ENCODE data around the gene FOXC2.
"Not testable (repeated sequence)": the region's sequence is repeated elsewhere in the genome, so short reads cannot be mapped to it uniquely, and the experiment has no call there.

FOXC2 gene

DNA sequence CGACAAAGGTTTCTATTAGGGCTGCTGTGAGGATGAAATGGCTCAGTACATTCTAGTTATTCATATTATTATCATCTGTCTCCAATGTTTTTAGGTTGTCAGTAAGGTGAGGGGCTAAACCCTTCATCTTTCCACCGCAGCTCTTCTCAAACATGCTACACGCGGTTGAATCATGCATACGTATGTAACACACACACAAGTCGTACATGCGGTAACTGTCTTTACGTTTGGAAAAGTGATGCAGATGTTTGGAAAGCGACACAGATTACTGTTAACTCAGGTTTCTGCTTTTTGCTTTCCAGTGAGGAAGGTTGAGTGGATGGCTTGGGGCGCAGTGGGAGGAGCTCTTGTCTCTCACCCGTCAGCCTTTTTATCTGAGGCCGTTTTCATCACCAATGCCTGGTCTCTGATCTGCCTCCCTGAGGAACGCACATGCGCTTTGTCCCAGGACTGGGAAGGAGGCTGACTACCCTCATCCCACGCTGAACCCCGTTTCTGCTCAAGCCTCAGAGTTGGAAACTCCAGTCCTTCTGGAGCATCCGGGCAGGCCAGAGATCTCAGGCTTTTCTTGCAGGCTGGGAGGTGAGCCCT lies 8.6 kb downstream of the FOXC2 start:
- DNase-seq = no peak

DNA sequence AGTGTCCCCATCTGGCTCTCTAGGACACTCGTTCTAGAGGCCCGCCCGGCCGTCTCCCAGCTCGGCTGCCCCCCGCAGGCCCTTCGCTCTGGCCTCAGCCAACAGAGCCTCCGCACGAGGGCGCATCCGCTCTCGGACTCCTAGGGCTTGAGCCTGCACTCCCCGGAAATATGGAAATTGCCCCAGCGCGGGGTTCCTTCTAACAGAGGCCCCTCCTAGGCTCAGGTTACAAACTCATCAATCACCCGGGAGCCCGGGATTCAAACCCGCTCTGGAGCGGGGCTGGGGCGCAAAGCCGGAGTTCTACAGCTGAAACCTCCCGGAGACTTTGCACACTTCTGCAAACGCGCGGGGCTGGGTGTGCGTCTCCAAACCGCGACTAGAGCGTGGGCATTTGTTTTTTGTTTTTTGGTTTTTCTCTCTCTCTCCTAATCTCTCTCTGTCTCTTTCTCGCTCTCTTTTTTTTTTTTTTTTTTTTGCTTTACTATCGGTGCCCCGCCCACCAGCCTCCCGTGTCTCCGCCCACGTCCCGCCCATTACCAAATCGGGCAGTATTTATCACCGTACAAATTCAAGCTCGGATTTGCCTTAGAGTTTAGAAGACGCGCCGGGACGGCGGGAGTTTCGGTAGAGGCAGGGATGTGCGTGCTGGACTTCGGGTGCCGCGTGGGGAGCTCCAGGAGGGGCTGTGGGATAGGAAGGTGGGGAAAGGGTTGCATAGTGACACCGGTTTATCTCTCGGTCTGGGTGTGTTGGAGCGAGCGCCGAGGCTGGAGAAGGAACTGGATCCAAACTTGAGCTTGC lies 9.3 kb downstream of the FOXC2 start:
- DNase-seq = peak; percentile 39

DNA sequence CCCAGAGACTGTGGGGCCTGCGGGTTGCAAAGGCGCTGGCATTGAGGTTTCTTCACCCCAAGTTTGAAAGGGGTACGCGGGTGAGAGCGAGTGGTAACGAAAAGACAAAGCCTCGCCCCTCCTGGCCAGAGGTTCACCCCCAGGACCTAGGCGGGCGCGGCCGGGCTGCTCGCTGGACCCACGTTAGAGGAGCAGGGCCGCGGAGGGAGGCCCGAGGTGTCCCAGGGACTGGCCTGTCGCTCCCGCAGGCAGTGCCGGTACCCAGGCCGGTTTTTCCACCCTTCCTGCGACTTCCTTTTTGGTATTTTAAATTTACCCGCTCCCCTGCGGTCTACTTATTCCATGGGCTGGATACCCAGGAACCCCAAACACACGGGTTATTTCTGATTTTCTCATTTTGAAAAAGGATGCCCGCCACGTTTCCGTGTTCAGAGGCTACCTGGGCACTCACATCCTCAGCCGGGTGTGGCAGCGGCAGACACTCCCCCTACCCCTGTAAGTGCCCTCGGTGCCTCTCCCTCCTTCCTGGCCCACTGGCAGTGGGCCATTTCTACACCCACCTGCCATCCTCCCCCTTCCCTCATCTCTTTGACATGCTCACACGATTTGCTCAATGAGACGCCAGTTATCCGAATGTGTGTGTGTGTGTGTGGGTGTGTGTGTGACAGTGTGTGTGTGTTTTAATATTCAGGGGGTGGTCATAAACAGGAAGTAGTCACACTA lies 10.1 kb downstream of the FOXC2 start:
- no peak for DNase-seq

DNA sequence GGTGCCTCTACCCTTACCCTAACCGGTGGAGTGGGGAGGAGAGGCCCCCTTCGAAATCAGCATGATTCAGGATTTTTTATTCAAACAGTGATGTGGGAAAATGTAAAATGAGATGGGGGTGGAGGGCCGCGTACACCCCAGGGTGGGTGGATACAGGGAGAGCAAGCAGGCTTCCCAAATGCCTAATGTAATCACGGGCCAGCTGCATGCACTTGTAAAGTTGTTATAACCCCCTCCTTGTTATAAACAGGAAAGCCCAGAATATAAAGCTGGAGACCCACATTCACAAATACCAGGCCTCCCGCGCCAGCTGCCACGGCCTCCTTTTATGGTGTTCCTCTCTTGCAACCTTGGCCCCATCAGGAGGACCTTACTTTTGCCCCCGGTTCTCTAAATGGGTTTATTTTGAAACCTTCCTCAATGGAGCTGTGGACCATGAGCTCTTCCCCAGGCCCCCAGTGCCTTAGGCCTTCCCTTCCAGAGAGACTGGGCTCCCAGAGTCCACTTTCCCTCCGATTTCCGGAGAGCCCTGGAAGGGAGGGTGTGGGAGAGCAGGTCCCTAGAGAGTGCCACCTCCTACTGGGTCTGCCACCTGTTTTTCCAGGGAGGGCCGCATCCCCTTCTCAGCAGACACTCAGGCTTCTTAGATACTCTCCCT lies 10.8 kb downstream of the FOXC2 start:
- DNase-seq = no peak

DNA sequence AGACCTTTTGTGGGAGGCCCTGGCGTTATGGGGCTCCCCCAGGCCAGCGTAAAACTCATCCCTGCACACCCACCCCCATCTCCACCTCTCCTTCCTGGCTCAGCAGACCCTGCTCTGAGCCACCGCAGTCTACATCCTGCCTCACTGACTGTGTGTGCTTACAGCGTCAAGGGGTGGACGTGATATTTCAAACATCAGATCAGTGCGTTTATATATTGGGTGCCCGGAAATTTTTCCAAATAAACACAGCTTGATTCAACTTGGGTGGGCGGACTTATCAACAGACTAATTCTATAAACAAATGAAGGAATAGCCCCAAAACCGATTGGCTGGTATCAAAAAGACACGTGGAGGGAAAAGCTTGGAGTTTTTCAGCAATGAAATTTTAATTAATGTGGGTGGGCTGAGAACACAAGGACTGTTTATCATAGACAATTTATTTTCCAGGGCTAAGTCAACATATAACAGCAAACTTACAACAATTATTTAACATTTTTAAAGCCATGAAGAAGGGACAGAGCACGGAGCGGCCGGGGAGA lies 11.5 kb downstream of the FOXC2 start, which contains the start of gene FOXL1:
Gene FOXL1, plus strand, starts transcription at position 489 of the 539 bp plus-strand sequence. CDS start 175 bp downstream, outside the sequence.
- DNase-seq = no peak

DNA sequence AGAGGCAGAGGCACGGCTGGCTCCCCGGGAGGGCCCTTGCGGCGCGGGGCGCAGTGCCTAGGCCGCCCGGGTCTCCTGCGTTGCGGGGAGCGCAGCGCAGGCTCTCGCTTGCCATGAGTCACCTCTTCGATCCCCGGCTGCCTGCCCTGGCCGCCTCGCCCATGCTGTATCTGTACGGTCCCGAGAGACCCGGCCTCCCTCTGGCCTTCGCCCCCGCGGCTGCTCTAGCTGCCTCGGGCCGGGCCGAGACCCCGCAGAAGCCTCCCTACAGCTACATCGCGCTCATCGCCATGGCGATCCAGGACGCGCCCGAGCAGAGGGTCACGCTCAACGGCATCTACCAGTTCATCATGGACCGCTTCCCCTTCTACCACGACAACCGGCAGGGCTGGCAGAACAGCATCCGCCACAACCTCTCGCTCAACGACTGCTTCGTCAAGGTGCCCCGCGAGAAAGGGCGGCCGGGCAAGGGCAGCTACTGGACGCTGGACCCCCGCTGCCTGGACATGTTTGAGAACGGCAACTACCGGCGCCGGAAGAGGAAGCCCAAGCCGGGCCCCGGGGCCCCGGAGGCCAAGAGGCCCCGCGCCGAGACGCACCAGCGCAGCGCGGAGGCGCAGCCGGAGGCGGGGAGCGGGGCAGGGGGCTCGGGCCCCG lies 12.1 kb downstream of the FOXC2 start:
- DNase-seq = no peak

DNA sequence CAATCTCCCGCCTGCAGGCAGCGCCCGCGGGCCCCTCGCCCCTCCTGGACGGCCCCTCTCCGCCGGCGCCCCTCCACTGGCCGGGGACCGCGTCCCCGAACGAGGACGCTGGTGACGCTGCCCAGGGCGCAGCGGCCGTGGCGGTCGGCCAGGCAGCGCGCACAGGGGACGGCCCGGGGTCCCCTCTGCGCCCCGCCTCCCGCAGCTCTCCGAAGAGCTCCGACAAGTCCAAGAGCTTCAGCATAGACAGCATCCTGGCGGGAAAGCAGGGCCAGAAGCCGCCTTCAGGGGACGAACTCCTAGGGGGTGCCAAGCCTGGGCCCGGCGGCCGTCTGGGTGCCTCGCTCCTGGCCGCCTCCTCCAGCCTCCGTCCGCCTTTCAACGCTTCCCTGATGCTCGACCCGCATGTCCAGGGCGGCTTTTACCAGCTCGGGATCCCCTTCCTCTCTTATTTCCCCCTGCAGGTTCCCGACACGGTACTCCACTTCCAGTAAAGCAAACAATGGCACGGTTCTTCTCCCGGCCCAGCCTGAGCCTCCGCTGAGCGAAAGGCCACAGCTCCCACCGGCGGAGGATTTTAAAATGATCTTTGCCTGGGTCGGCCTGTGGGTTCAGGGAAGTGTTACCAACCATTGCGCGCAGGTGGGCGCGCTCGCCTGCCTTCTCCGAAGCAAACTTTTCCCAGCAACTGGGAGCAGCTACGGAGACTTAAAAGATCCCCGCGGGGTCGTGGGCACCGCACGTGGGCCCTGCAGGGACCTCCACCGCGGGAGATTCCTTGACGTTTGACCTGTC lies 12.8 kb downstream of the FOXC2 start:
- DNase-seq = no peak

DNA sequence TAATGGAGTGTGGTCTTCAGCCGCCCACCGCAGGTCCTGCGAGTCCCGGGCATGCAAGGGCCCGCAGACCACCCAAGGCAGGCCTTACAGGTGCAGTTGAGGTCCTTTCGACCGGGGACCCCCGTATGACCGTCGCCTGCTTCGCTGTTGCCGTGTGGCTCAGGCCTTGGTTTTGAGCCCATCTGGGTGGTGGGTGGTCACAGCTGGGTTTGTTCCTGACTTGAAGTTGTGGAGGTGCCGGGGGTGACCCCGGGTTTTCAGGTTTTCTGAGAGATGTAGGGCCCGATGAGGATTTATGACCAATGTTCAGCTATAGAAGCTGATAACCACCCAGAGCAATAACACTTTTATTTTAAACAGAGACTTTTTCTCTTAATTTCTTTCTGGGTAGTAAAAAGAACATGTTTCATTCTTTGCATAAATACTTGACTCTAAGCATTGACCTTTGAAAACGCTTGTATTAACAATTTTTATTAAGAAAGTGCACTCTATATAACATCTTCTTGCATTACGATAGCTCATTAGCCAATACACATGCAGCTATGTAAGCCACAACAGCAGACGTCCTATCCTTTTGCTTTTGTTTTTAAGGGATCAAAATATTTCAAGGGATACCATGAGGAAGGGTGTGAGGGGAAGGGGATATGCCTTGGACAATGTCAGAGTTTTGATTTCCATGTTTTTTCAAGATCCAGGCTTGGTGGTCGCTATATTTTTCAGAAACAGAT lies 13.6 kb downstream of the FOXC2 start:
- no peak for DNase-seq

DNA sequence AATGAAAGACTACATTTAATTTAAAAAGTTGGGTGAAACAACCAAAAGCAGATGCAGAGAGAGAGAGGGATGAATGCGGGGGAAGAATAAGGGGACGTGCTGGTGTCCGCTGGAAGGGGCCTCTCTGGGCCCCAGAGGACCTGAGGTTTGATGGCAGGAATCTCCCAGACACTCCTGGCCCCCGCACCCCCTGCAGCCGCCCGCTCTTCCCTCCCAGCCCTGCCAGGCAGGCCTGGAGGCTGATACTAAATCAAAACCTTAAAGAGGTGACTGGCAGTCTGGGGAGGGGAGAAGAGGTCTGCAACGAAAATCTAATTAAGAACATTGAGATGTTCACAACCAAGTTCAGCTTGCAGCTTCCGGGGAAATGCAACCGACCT lies 14.2 kb downstream of the FOXC2 start:
- DNase-seq = no peak

DNA sequence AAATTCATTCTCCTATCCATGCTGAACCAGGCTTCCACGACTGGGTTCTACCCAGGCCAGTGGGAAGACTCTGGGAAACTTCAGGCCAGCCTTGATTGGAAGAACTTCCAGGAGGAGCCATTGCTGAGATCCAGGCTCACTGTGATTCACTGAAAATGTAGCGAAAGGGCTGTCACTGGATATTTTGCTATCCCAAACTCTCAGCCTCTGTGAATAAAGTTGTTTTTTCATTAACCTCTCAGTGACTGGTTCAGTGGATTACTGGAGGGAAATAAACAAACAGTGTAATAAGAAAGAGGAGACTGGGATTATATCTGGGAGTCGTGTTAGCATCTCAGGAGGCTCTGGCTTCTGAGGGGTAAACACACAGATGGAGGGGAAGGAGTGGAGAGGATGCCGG lies 14.8 kb downstream of the FOXC2 start:
- no peak for DNase-seq

DNA sequence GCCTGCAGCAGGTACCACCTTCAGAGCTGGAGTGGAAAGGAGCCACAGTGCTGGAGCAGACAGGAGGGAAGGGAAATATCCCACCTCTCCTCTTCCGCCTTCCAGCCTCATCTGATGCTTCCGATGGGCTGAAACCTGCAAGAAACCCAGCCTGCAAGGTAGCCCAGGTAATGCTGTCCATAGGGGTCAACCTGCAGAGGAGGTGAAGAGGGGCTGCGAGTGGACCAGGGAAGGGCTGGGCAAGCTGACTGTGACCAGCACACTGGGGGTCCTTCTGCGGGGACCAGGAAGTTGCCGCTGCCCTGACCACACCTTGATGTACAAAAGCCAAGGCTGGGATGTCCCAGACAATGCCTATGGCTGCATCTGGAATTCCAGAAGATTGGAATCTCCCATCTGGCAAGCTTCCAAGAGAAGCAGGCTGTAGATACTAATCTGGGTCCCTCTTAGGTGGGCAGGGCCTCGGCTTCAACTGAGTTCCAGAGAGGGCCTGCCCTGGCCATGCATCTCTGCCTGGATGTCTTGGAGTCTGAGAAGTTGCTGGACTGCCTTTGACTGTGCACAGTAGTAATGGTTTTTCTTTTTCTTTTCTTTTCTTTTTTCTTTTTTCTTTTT lies 17.5 kb downstream of the FOXC2 start:
- DNase-seq = no peak

DNA sequence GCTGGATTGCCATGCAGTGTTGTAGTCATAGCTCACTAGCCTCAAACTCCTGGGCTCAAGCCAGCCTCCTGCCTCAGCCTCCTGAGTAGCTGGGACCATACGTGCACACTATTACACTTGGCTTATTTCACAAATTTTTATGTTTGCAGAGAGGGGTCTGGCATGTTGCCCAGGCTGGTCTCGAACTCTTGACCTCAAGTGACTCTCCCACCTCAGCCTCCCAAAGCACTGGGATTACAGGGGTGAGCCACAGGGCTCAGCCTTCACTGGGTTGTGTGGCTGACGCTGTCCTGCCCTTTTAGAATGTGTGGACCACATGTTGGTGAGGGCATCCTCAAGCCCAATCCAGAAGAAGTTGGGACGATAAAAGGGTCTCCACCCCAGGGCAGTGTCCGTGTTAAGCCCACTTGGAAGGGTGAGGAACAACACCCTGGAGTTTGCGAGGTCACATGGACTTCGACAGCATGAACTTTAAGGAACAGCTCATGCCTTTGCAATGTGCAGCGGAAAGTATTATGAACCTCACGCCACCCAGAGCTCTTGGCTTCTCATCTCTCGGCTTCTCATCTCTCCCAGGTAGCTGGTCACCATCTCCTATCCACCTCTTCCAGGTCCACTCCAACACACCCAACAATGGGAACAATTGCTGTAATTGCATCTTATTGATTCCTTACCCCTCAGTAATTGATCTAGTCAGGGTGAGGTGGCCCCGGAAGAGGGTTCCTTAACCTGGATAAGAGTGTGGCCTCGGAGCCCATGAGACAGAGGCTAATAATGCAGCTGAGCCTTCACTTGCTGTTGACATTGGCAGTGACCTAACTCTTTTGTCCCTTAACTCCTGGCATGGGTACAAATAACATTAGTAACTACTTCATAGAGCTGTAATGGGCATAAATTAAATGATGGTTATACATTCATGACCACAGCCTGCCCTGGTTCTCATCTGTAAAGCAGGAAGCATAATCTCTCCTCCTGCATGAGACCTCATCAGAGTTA lies 18.4 kb downstream of the FOXC2 start:
- DNase-seq = no peak

DNA sequence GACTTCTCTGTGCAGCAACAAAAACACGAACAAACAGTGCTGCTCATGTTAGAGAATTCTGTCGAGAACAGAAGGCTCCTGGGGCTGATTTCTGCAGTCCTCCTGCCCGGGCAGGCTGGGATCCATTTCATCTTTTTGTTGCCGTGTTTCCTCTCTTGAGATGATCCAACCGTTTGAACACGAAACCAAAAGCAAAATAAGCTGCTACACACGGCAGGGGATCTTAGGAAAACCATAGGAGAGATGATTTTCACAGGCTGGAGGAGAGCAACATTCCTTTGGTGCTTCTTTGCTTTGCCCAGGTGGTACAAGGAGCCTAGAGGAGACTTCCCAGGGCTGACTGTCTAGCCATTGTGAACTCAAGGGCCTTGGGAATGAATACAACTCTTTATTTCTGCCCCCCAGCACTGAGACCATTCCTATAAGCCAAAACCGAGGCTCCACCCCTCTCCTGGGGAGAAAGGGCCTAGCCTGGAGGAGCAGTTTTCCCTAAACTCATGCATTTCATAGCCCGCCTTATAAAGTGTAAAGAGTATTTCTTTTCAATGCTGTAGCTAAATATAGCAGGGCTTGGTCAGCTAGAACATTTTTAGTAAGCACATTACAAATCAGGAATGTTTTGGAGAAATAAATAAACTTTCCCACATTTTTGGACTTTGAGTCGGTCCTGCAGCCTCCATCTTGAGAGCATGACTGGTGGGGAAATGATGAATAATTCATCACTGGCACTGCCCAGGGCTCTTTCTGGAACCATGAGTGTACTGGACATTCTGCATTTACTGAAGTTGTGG lies 19.4 kb downstream of the FOXC2 start:
- no peak for DNase-seq

DNA sequence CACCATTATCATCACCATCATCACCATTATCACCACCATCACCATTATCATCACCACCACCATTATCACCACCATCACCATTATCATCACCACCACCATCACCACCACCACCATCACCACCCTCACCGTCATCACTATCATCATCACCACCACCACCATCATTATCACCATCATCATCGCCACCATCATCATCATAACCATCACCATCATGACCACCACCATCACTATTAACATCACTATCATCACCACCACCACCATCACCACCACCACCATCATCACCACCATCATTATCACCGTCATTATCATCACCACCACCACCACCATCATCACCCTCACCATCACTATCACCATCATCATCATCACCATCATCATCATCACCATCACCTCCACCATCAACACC lies 20.9 kb downstream of the FOXC2 start:
- DNase-seq = no peak

DNA sequence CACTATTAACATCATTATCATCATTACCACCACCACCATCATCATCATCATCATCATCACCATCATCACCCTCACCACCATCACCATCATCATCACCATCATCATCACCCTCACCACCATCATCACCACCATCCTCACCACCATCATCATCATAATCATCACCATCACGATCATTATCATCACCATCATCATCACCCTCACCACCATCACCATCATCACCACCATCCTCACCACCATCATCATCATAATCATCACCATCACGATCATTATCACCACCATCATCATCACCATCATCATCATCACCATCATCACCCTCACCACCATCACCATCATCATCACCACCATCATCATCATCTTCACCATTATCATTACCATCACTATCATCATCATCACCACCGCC lies 21.3 kb downstream of the FOXC2 start:
- DNase-seq = not testable (repeated sequence)

DNA sequence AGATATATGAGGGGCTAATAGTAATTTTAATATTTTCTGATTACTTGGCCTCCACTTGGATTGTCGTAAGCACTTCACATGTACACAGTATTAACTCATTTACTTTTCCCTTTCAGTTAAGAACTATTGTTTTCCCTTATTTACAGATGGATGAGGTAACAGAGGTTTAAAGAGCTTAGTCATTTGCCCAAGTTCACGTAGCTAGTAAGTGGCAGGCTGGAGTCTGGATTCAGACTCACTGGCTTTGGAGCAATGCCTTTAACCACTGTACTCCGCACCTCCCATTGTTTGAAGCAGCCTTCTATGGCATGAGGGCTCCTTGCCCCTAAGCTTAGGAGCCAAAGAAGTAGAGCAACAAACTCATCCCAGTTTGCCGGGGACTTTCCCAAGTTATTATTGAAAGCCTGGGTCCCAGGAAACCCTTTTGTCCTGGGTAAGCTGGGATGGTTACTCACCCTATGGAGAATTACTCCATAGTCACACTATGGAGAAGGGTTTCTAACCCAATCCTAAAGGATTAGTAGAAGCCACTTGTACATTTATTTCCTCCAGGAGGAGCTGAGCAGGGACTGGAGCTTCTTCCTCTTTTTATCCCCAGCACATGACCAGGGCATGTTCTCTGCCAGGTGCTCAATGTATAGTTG lies 24.0 kb downstream of the FOXC2 start:
- DNase-seq = no peak

DNA sequence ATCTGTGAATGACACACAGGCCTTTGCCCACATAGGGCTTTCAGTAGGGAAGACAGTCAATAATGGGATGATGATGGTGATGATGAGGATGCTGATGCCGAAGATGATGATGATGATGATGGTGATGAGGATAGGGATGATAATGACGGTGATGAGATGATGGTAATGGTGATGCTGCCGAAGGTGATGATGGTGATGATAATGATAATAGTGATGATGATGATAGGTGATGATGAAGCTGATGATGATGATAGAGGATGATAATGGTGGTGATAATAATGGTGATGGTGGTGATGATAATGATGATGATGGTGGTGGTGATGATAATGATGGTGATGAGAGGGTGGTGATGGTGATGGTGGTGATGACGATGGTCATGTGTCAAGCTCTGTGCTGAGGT lies 24.6 kb downstream of the FOXC2 start:
- DNase-seq = no peak

Data from CD4-positive, alpha-beta T cell treated with Interleukin-21 for 1 hour (primary cell).